Neural progenitor cell (in vitro differentiated cells): Measurements from ENCODE around the gene ESCO1. TPM values are rescaled to one million over a fixed set of nuclear protein-coding genes. Genes with fewer than 3 reads are reported as not detected.

Experiments used
- DNase-seq: peaks from one replicate; pipeline ENCODE4 v3.0.0-alpha.2; 2016; ENCODE audit warnings: low spot score
- H2AFZ ChIP-seq: fragments of 200-600 bp; sonication (generic); replicated peaks from 2 replicates; pipeline ENCODE4 v1.6.1; 2016; ENCODE audit warnings: antibody characterized with exemption
- H3F3A ChIP-seq: fragments of 200-600 bp; sonication (generic); 2 replicates; pipeline ENCODE4 v1.6.1; 2016; ENCODE audit warnings: antibody characterized with exemption, low read depth
- H3K27ac ChIP-seq: fragments of 200-600 bp; sonication (generic); 2 replicates; pipeline ENCODE4 v1.5.1; 2016; ENCODE audit warnings: mild to moderate bottlenecking
- H3K27me3 ChIP-seq: fragments of 200-600 bp; sonication (generic); 2 replicates; pipeline ENCODE4 v1.6.1; 2016; ENCODE audit warnings: mild to moderate bottlenecking, moderate library complexity
- H3K36me3 ChIP-seq: fragments of 200-600 bp; sonication (generic); 2 replicates; pipeline ENCODE4 v1.5.1; 2016
- H3K4me1 ChIP-seq: fragments of 200-600 bp; sonication (generic); 2 replicates; pipeline ENCODE4 v1.6.1; 2016; ENCODE audit warnings: mixed run types
- H3K4me2 ChIP-seq: fragments of 200-600 bp; sonication (generic); 2 replicates; pipeline ENCODE4 v1.6.1; 2016
- H3K4me3 ChIP-seq: fragments of 200-600 bp; sonication (generic); 2 replicates; pipeline ENCODE4 v1.5.1; 2016
- H3K79me2 ChIP-seq: fragments of 200-600 bp; sonication (generic); 2 replicates; pipeline ENCODE4 v1.6.1; 2016; ENCODE audit warnings: low read depth
- H3K9ac ChIP-seq: fragments of 200-600 bp; sonication (generic); 2 replicates; pipeline ENCODE4 v1.6.1; 2016
- H3K9me3 ChIP-seq: fragments of 200-600 bp; sonication (generic); 2 replicates; pipeline ENCODE4 v1.5.1; 2016; ENCODE audit warnings: low read depth
- H4K20me1 ChIP-seq: fragments of 200-600 bp; sonication (generic); 2 replicates; pipeline ENCODE4 v1.6.1; 2016; ENCODE audit warnings: low read depth
- H3K27ac Mint-ChIP-seq: 3 replicates; pipeline ENCODE4 v1.8.0; 2021; ENCODE audit warnings: mixed read lengths
- H3K27me3 Mint-ChIP-seq: 2 replicates; pipeline ENCODE4 v1.8.0; 2022; ENCODE audit warnings: low read depth, mild to moderate bottlenecking, inconsistent platforms, moderate library complexity, mixed read lengths; ENCODE audit not compliant: insufficient read depth
- H3K36me3 Mint-ChIP-seq: 3 replicates; pipeline ENCODE4 v1.8.0; 2021; ENCODE audit warnings: mixed read lengths
- H3K4me1 Mint-ChIP-seq: 3 replicates; pipeline ENCODE4 v1.8.0; 2021; ENCODE audit warnings: mixed read lengths
- H3K4me3 Mint-ChIP-seq: 3 replicates; pipeline ENCODE4 v1.8.0; 2021; ENCODE audit warnings: mild to moderate bottlenecking, moderate library complexity, mixed read lengths
- H3K9me3 Mint-ChIP-seq: 3 replicates; pipeline ENCODE4 v1.8.0; 2020; ENCODE audit warnings: mixed read lengths
- CTCF ChIP-seq: fragments of 200-600 bp; sonication (generic); IDR thresholded peaks from 2 replicates; pipeline ENCODE4 v1.5.1; 2017; ENCODE audit warnings: antibody characterized with exemption, mild to moderate bottlenecking
- EZH2 ChIP-seq: fragments of 200-600 bp; sonication (generic); IDR thresholded peaks from 2 replicates; pipeline ENCODE4 v1.6.1; 2017; ENCODE audit warnings: antibody characterized with exemption, mild to moderate bottlenecking, moderate library complexity
- EZH2phosphoT487 ChIP-seq: fragments of 200-600 bp; sonication (generic); IDR thresholded peaks from 2 replicates; pipeline ENCODE4 v1.6.1; 2017; ENCODE audit warnings: antibody characterized with exemption
- total RNA-seq: library from RNA; depleted of rRNA; stranded (reverse); fragments of >200 nt; gene quantifications from 2 replicates; pipeline ENCODE4 v1.2.3, GENCODE V29; 2015; ENCODE audit warnings: low replicate concordance

The ESCO1 gene
- total RNA-seq, 1 donor from 2014 or later, result 48.8 TPM

GRCh38 chr18:21513292-21513691 is 87.2 kb downstream of the ESCO1 start:
- Histone ChIP-seq H3K4me3 (no peak overlapping the region), H3K79me2 (no peaks in the 10 kb centered on the region), H3K9ac (no peak overlapping the region), H3K27me3 (no peaks in the 10 kb centered on the region), H3K4me2 (no peak overlapping the region), H4K20me1 (peaks cover 8% of the 10 kb centered on the region), H3K9me3 (no peaks in the 10 kb centered on the region), H3K27ac (no peak overlapping the region), H3F3A (peaks cover 59% of the 10 kb centered on the region), H2AFZ (no peak overlapping the region), H3K36me3 (peaks cover 45% of the 10 kb centered on the region), H3K4me1 (no peaks in the 10 kb centered on the region)
- Mint-ChIP-seq H3K36me3 (peaks cover 57% of the 10 kb centered on the region), H3K27ac (no peak overlapping the region), H3K9me3 (no peaks in the 10 kb centered on the region), H3K4me1 (no peaks in the 10 kb centered on the region), H3K4me3 (no peak overlapping the region), H3K27me3 (peaks cover 2% of the 10 kb centered on the region)
- DNase-seq, result no peak
- TF ChIP-seq CTCF (no peak), EZH2 (no peak), EZH2phosphoT487 (no peak)

GRCh38 chr18:21509062-21509461 is 91.4 kb downstream of the ESCO1 start:
- Histone ChIP-seq H3K36me3 (peaks cover 42% of the 10 kb centered on the region), H3K4me3 (no peak overlapping the region), H3K27me3 (no peaks in the 10 kb centered on the region), H3K9ac (no peak overlapping the region), H3K9me3 (no peaks in the 10 kb centered on the region), H3K27ac (no peak overlapping the region), H4K20me1 (peaks cover 12% of the 10 kb centered on the region), H3K4me1 (no peaks in the 10 kb centered on the region), H3F3A (peaks cover 51% of the 10 kb centered on the region), H3K4me2 (no peak overlapping the region), H3K79me2 (no peaks in the 10 kb centered on the region), H2AFZ (no peak overlapping the region)
- no peak for DNase-seq
- TF ChIP-seq EZH2phosphoT487, result no peak
- H3K4me1 Mint-ChIP-seq, result no peaks in the 10 kb centered on the region
- H3K9me3 Mint-ChIP-seq, result no peaks in the 10 kb centered on the region
- H3K27ac Mint-ChIP-seq, result no peak overlapping the region
- H3K36me3 Mint-ChIP-seq, result peaks cover 45% of the 10 kb centered on the region
- peaks cover 2% of the 10 kb centered on the region for H3K27me3 Mint-ChIP-seq
- H3K4me3 Mint-ChIP-seq, result no peak overlapping the region

- H3K4me3 ChIP-seq, result no peak overlapping the region
- Mint-ChIP-seq H3K36me3 (peaks cover 38% of the 10 kb centered on the region), H3K4me1 (no peaks in the 10 kb centered on the region), H3K27me3 (no peaks in the 10 kb centered on the region), H3K9me3 (no peaks in the 10 kb centered on the region), H3K4me3 (no peak overlapping the region), H3K27ac (no peak overlapping the region)
- H3K9ac ChIP-seq, result no peak overlapping the region
- no peak for DNase-seq
- no peak overlapping the region for H3K27ac ChIP-seq
- no peak overlapping the region for H2AFZ ChIP-seq
- peaks cover 14% of the 10 kb centered on the region for H4K20me1 ChIP-seq
- TF ChIP-seq EZH2, result no peak
- TF ChIP-seq CTCF, result no peak
- TF ChIP-seq EZH2phosphoT487, result no peak
- peaks cover 42% of the 10 kb centered on the region for H3K36me3 ChIP-seq
- no peaks in the 10 kb centered on the region for H3K27me3 ChIP-seq
- no peaks in the 10 kb centered on the region for H3K4me1 ChIP-seq
- H3K9me3 ChIP-seq, result no peaks in the 10 kb centered on the region
- peaks cover 47% of the 10 kb centered on the region for H3F3A ChIP-seq
- no peak overlapping the region for H3K4me2 ChIP-seq
- H3K79me2 ChIP-seq, result no peaks in the 10 kb centered on the region
Observed at GRCh38 chr18:21507913-21508701, 92.4 kb downstream of the ESCO1 start.

GRCh38 chr18:21502661-21503060 is 97.8 kb downstream of the ESCO1 start:
- H3K9me3 Mint-ChIP-seq, result no peaks in the 10 kb centered on the region
- no peak overlapping the region for H3K27ac Mint-ChIP-seq
- no peaks in the 10 kb centered on the region for H3K27me3 ChIP-seq
- peaks cover 26% of the 10 kb centered on the region for H3K36me3 ChIP-seq
- peaks cover 13% of the 10 kb centered on the region for H4K20me1 ChIP-seq
- no peaks in the 10 kb centered on the region for H3K9me3 ChIP-seq
- no peaks in the 10 kb centered on the region for H3K4me1 Mint-ChIP-seq
- H3K27me3 Mint-ChIP-seq, result no peaks in the 10 kb centered on the region
- H3K79me2 ChIP-seq, result no peaks in the 10 kb centered on the region
- no peak overlapping the region for H3K4me2 ChIP-seq
- no peak overlapping the region for H3K9ac ChIP-seq
- H3F3A ChIP-seq, result peaks cover 20% of the 10 kb centered on the region
- TF ChIP-seq EZH2, result no peak
- TF ChIP-seq EZH2phosphoT487, result no peak
- TF ChIP-seq CTCF, result no peak
- H3K4me1 ChIP-seq, result no peaks in the 10 kb centered on the region
- no peak overlapping the region for H3K4me3 ChIP-seq
- no peak overlapping the region for H3K4me3 Mint-ChIP-seq
- no peak overlapping the region for H3K27ac ChIP-seq
- DNase-seq, result no peak
- H3K36me3 Mint-ChIP-seq, result peaks cover 23% of the 10 kb centered on the region
- H2AFZ ChIP-seq, result no peak overlapping the region
